H9 (cell line): ENCODE results near the gene LSMEM2. TPM values are rescaled to one million over a fixed set of nuclear protein-coding genes. Genes with fewer than 3 reads are reported as not detected.
"Not testable (repeated sequence)": the region's sequence is repeated elsewhere in the genome, so short reads cannot be mapped to it uniquely, and the experiment has no call there.

Experiments used
- DNase-seq: peaks from one replicate; pipeline ENCODE4 v3.0.0-alpha.2; 2017
- H2AFZ ChIP-seq: one replicate; pipeline ENCODE4 v1.6.1; 2013; ENCODE audit warnings: mild to moderate bottlenecking, low read length, control low read depth, moderate library complexity
- H2AK5ac ChIP-seq: 2 replicates; pipeline ENCODE4 v1.6.1; 2013; ENCODE audit warnings: low read length, control low read depth, mixed read lengths; ENCODE audit not compliant: insufficient read length
- H2BK120ac ChIP-seq: one replicate; pipeline ENCODE4 v1.6.1; 2013; ENCODE audit warnings: low read depth, mild to moderate bottlenecking, low read length, control low read depth, inconsistent platforms; ENCODE audit not compliant: poor library complexity, severe bottlenecking
- H2BK12ac ChIP-seq: 2 replicates; pipeline ENCODE4 v1.6.1; 2013; ENCODE audit warnings: low read length, control low read depth, mixed read lengths, low read depth; ENCODE audit not compliant: insufficient read length
- H2BK15ac ChIP-seq: 2 replicates; pipeline ENCODE4 v1.6.1; 2013; ENCODE audit warnings: low read depth, low read length, control low read depth
- H2BK20ac ChIP-seq: one replicate; pipeline ENCODE4 v1.6.1; 2013; ENCODE audit warnings: low read depth, mild to moderate bottlenecking, low read length, control low read depth, inconsistent platforms; ENCODE audit not compliant: poor library complexity, severe bottlenecking
- H2BK5ac ChIP-seq: 2 replicates; pipeline ENCODE4 v1.6.1; 2013; ENCODE audit warnings: low read length, control low read depth, mixed read lengths; ENCODE audit not compliant: insufficient read length
- H3K14ac ChIP-seq: 2 replicates; pipeline ENCODE4 v1.6.1; 2013; ENCODE audit warnings: low read length, control low read depth; ENCODE audit not compliant: insufficient read depth
- H3K18ac ChIP-seq: 2 replicates; pipeline ENCODE4 v1.6.1; 2013; ENCODE audit warnings: low read depth, mild to moderate bottlenecking, mixed read lengths, low read length, control low read depth; ENCODE audit not compliant: insufficient read length
- H3K23ac ChIP-seq: 2 replicates; pipeline ENCODE4 v1.6.1; 2013; ENCODE audit warnings: low read length, control low read depth, mixed read lengths, low read depth; ENCODE audit not compliant: insufficient read length
- H3K23me2 ChIP-seq: 2 replicates; pipeline ENCODE4 v1.6.1; 2013; ENCODE audit warnings: low read depth, mild to moderate bottlenecking, mixed read lengths, low read length, control low read depth; ENCODE audit not compliant: insufficient read length, poor library complexity, severe bottlenecking
- H3K27ac ChIP-seq: 2 replicates; pipeline ENCODE4 v1.5.1; 2013; ENCODE audit warnings: low read length, control low read depth, mixed read lengths, low read depth; ENCODE audit not compliant: insufficient read length
- H3K27me3 ChIP-seq: 2 replicates; pipeline ENCODE4 v1.6.1; 2013; ENCODE audit warnings: low read length, control low read depth, inconsistent platforms; ENCODE audit not compliant: insufficient read depth
- H3K4ac ChIP-seq: 2 replicates; pipeline ENCODE4 v1.6.1; 2013; ENCODE audit warnings: low read depth, mild to moderate bottlenecking, control low read depth, inconsistent platforms, low read length, moderate library complexity
- H3K4me1 ChIP-seq: 2 replicates; pipeline ENCODE4 v1.6.1; 2013; ENCODE audit warnings: low read length, control low read depth, inconsistent platforms; ENCODE audit not compliant: insufficient read depth
- H3K4me2 ChIP-seq: 2 replicates; pipeline ENCODE4 v1.6.1; 2013; ENCODE audit warnings: low read length, control low read depth, mixed read lengths; ENCODE audit not compliant: insufficient read length, insufficient read depth
- H3K56ac ChIP-seq: 2 replicates; pipeline ENCODE4 v1.6.1; 2013; ENCODE audit warnings: low read depth, mild to moderate bottlenecking, mixed read lengths, low read length, control low read depth; ENCODE audit not compliant: insufficient read length
- H3K79me1 ChIP-seq: 2 replicates; pipeline ENCODE4 v1.6.1; 2013; ENCODE audit warnings: low read depth, mild to moderate bottlenecking, moderate library complexity, low read length, control low read depth, inconsistent platforms; ENCODE audit not compliant: insufficient read depth, poor library complexity, severe bottlenecking
- H3K79me2 ChIP-seq: 2 replicates; pipeline ENCODE4 v1.6.1; 2013; ENCODE audit warnings: low read length, control low read depth, inconsistent platforms; ENCODE audit not compliant: insufficient read depth
- H3K9ac ChIP-seq: 2 replicates; pipeline ENCODE4 v1.6.1; 2013; ENCODE audit warnings: low read length, control low read depth, mixed read lengths; ENCODE audit not compliant: insufficient read length; ENCODE audit errors: extremely low read depth
- H3K9me3 ChIP-seq: one replicate; pipeline ENCODE4 v1.6.1; 2013; ENCODE audit warnings: low read depth, low read length, inconsistent platforms; ENCODE audit not compliant: control insufficient read depth
- H3T11ph ChIP-seq: one replicate; pipeline ENCODE4 v1.6.1; 2013; ENCODE audit warnings: mild to moderate bottlenecking, low read length, control low read depth, inconsistent platforms
- H4K20me1 ChIP-seq: one replicate; pipeline ENCODE4 v1.6.1; 2013; ENCODE audit not compliant: control insufficient read depth, insufficient read length, insufficient read depth
- H4K5ac ChIP-seq: 2 replicates; pipeline ENCODE4 v1.6.1; 2013; ENCODE audit warnings: low read depth, mild to moderate bottlenecking, mixed read lengths, low read length, control low read depth; ENCODE audit not compliant: insufficient read length
- H4K8ac ChIP-seq: replicated peaks from 2 replicates; pipeline ENCODE4 v1.6.1; 2013; ENCODE audit warnings: low read length, control low read depth, mixed read lengths, low read depth; ENCODE audit not compliant: insufficient read length
- H4K91ac ChIP-seq: 2 replicates; pipeline ENCODE4 v1.6.1; 2013; ENCODE audit warnings: low read depth, mild to moderate bottlenecking, moderate library complexity, mixed read lengths, low read length, control low read depth; ENCODE audit not compliant: insufficient read length
- H3K27ac Mint-ChIP-seq, 3 experiments: 2 replicates in 2 of 3; 3 replicates in 1 of 3; pipeline ENCODE4 v1.8.0; 2020 to 2021; ENCODE audit warnings: mixed read lengths in 3 of 3, mild to moderate bottlenecking in 1 of 3, moderate library complexity in 1 of 3
- H3K27me3 Mint-ChIP-seq: 2 replicates; pipeline ENCODE4 v1.8.0; 2021; ENCODE audit warnings: low read depth, mild to moderate bottlenecking, moderate library complexity, mixed read lengths
- H3K36me3 Mint-ChIP-seq, 3 experiments: 2 replicates in 2 of 3; 3 replicates in 1 of 3; pipeline ENCODE4 v1.8.0; 2020 to 2021; ENCODE audit warnings: low read depth in 3 of 3, mixed read lengths in 3 of 3; ENCODE audit not compliant: insufficient read depth in 1 of 3
- H3K4me1 Mint-ChIP-seq, 2 experiments: 2 replicates each; pipeline ENCODE4 v1.8.0; 2020; ENCODE audit warnings: mixed read lengths in 2 of 2
- H3K4me3 Mint-ChIP-seq, 2 experiments: 2 replicates in 1 of 2; 3 replicates in 1 of 2; pipeline ENCODE4 v1.8.0; 2020 to 2021; ENCODE audit warnings: mild to moderate bottlenecking in 2 of 2, mixed read lengths in 2 of 2, moderate library complexity in 1 of 2
- H3K9me3 Mint-ChIP-seq, 2 experiments: 2 replicates in 1 of 2; 3 replicates in 1 of 2; pipeline ENCODE4 v1.8.0; 2020; ENCODE audit warnings: mild to moderate bottlenecking in 2 of 2, mixed read lengths in 2 of 2, moderate library complexity in 1 of 2
- WGBS: extraction: QIAGEN DNeasy Blood & Tissue Kit; methylation state at CpG from one replicate; pipeline ENCODE4 v1.1.7; 2013; ENCODE audit warnings: missing lambda C conversion rate, low lambda C conversion rate, mixed read lengths; ENCODE audit not compliant: insufficient read length; ENCODE audit errors: extremely low coverage; 5-methylcytosine and 5-hydroxymethylcytosine counted together
- total RNA-seq: library from RNA; stranded (reverse); gene quantifications from 2 replicates; pipeline ENCODE4 v1.2.1, GENCODE V29; 2021
- TF ChIP-seq, protein P1 (sequence below): fragments of 200-600 bp; sonication (generic); conservative IDR thresholded peaks from 3 replicates; pipeline ENCODE4 v1.8.0; 2021; ENCODE audit warnings: antibody characterized with exemption, mild to moderate bottlenecking

LSMEM2 gene
- total RNA-seq, 1 experiment from 2014 or later, result 0.50 TPM

DNA sequence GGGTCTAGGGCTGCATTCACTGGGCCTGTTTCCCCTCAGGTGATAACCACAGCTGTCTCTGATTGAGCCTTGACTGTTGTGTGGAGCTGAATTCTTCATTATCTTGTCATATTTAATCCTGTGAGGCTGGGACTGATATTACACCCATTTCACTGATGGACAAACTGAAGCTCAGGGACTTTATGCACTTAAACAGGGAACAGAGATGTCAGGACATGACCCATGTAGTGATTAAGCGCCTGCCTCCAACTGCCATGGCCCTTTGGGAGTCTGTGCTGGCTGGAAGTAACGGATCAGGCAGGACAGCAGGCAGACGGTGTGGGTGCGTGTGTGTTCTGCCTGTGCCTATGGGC, 35.4 kb upstream of the LSMEM2 start:
- H3K9me3 ChIP-seq, result no peaks in the 10 kb centered on the region
- H4K20me1 ChIP-seq, result no peaks in the 10 kb centered on the region
- no peak overlapping the region for H2BK20ac ChIP-seq
- H2BK15ac ChIP-seq, result no peak overlapping the region
- peak overlapping the region; percentile 65 to 94 (median 66); a peak in 6 of 7 replicates for H3K27ac Mint-ChIP-seq
- peaks cover 3% of the 10 kb centered on the region for H3K23me2 ChIP-seq
- H3K9ac ChIP-seq, result no peak overlapping the region
- peaks cover 26% of the 10 kb centered on the region; the same call in 1 of the 2 replicates for H3K79me2 ChIP-seq
- H3K4me2 ChIP-seq, result no peak overlapping the region
- no peaks in the 10 kb centered on the region for H3K27me3 Mint-ChIP-seq
- H4K5ac ChIP-seq, result no peak overlapping the region
- H3K4ac ChIP-seq, result no peak overlapping the region
- H3K36me3 Mint-ChIP-seq, result peaks cover 4 to 28% (median 28%) of the 10 kb centered on the region in 3 experiments; a peak in 5 of 7 replicates
- H3T11ph ChIP-seq, result no peak overlapping the region
- no peaks in the 10 kb centered on the region for H3K9me3 Mint-ChIP-seq
- TF ChIP-seq, protein P1, sequence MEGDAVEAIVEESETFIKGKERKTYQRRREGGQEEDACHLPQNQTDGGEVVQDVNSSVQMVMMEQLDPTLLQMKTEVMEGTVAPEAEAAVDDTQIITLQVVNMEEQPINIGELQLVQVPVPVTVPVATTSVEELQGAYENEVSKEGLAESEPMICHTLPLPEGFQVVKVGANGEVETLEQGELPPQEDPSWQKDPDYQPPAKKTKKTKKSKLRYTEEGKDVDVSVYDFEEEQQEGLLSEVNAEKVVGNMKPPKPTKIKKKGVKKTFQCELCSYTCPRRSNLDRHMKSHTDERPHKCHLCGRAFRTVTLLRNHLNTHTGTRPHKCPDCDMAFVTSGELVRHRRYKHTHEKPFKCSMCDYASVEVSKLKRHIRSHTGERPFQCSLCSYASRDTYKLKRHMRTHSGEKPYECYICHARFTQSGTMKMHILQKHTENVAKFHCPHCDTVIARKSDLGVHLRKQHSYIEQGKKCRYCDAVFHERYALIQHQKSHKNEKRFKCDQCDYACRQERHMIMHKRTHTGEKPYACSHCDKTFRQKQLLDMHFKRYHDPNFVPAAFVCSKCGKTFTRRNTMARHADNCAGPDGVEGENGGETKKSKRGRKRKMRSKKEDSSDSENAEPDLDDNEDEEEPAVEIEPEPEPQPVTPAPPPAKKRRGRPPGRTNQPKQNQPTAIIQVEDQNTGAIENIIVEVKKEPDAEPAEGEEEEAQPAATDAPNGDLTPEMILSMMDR, result no peak
- no peak for DNase-seq
- no peak overlapping the region for H2AFZ ChIP-seq
- no CpG with 5 or more reads among the region's 4 CpGs for WGBS
- H3K4me3 Mint-ChIP-seq, result peak overlapping the region in 1 of 2 experiments; percentile 66; a peak in 2 of 5 replicates
- no peak overlapping the region for H4K91ac ChIP-seq
- H3K4me1 ChIP-seq, result peaks cover 15% of the 10 kb centered on the region; the same call in 1 of the 2 replicates
- no peak overlapping the region for H2BK120ac ChIP-seq
- peaks cover 9% of the 10 kb centered on the region for H3K79me1 ChIP-seq
- H2AK5ac ChIP-seq, result no peak overlapping the region
- H2BK5ac ChIP-seq, result no peak overlapping the region
- H3K23ac ChIP-seq, result no peak overlapping the region
- H2BK12ac ChIP-seq, result no peak overlapping the region
- H3K18ac ChIP-seq, result no peak overlapping the region
- H3K4me1 Mint-ChIP-seq, result peaks cover 73 to 86% of the 10 kb centered on the region in 2 experiments
- H3K27me3 ChIP-seq, result no peaks in the 10 kb centered on the region
- H3K14ac ChIP-seq, result no peak overlapping the region
- no peak overlapping the region for H3K56ac ChIP-seq
- no peak overlapping the region for H4K8ac ChIP-seq
- H3K27ac ChIP-seq, result no peak overlapping the region

DNA sequence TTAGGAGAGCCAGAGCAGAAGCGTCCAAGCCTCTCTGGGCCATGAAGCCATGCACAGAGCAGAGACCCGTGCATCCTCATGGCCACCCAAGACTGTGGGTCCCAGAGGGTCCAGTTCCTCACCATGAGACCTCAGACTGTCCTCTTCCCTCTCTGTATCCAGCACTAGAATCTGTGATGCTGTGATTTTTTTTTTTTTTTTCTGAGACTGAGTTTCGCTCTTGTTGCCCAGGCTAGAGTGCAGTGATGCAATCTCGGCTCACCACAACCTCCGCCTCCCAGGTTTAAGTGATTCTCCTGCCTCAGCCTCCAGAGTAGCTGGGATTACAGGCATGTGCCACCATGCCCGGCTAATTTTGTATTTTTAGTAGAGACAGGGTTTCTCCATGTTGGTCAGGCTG, 34.1 kb upstream of the LSMEM2 start:
- H3K56ac ChIP-seq, DNase-seq, H3K4ac ChIP-seq, H3K27me3 ChIP-seq, H3K23me2 ChIP-seq, H2BK120ac ChIP-seq, H3K4me3 Mint-ChIP-seq, H3K9me3 Mint-ChIP-seq, H3K9ac ChIP-seq, H4K5ac ChIP-seq, H3K4me2 ChIP-seq, H3K18ac ChIP-seq, H4K20me1 ChIP-seq, H3K23ac ChIP-seq, H2BK15ac ChIP-seq, H3K14ac ChIP-seq, H2AFZ ChIP-seq, H2BK20ac ChIP-seq, H4K91ac ChIP-seq, H2BK12ac ChIP-seq, H3T11ph ChIP-seq, H3K9me3 ChIP-seq, H4K8ac ChIP-seq, H3K27ac ChIP-seq, H2AK5ac ChIP-seq, H2BK5ac ChIP-seq, H3K27me3 Mint-ChIP-seq: not testable (repeated sequence)
- H3K4me1 Mint-ChIP-seq, result peaks cover 61 to 73% of the 10 kb centered on the region in 2 experiments
- H3K79me1 ChIP-seq, result peaks cover 14% of the 10 kb centered on the region
- H3K36me3 Mint-ChIP-seq, result peaks cover 4 to 24% (median 23%) of the 10 kb centered on the region in 3 experiments; a peak in 5 of 7 replicates
- peaks cover 28% of the 10 kb centered on the region; the same call in 1 of the 2 replicates for H3K79me2 ChIP-seq
- peak overlapping the region; percentile 81 to 94 (median 88); a peak in 6 of 7 replicates for H3K27ac Mint-ChIP-seq
- WGBS, result no CpG with 5 or more reads among the region's 6 CpGs
- peaks cover 15% of the 10 kb centered on the region; the same call in 1 of the 2 replicates for H3K4me1 ChIP-seq
